CD4-positive, alpha-beta T cell treated with Interleukin-4 for 1 hour (primary cell): ENCODE results near the gene VWA3B.

Experiments used
- DNase-seq, 2 donors: peaks; one replicate each; pipeline ENCODE4 v3.0.0-alpha.2; 2020 to 2022

The VWA3B gene

GRCh38 chr2:98175811-98176210 lies 88.8 kb downstream of the VWA3B start:
- peak; percentile 5 to 23 for DNase-seq

- DNase-seq, result no peak
Observed at GRCh38 chr2:98177286-98177685, 90.3 kb downstream of the VWA3B start.

DNA sequence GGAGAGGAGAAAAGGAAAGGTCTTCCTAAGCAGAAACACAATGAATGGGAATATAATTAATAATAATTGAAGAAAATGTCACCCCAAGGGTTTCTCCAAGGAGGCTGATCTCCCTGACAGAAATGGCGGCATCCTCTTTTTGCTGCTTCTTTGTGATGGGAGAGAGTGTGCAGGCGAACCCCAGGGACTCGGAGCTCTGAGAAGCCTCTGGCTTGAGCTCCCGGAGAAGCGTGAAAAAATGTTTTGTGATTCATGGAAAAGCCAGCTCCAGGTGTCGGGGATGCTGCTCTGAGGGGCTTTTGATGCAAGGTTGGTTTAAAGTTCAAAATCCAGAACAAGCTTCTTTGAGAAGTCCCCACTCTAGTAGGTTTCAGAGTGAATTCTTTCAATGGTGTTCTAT lies 91.0 kb downstream of the VWA3B start:
- DNase-seq, result no peak

DNA sequence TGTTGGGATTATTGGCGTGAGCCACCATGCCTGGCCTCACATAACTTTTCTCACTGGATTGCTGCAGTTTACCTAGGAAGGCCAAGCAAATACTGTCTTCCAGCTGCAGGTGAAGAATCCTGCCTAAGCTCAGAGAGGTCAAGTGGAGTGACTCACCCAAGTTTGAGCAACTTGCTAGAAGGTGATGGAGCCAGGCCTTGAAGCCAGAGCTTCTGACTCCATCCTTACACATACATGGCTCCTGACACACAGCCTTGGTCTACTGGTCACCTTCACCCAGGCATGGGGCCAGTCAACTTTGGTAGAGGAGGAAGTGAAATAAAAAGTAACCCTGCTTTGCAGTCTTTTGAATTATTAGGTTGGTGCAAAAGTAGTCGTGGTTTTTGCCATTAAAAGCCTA lies 93.5 kb downstream of the VWA3B start:
- no peak for DNase-seq

GRCh38 chr2:98181346-98181745 lies 94.4 kb downstream of the VWA3B start:
- no peak for DNase-seq

DNA sequence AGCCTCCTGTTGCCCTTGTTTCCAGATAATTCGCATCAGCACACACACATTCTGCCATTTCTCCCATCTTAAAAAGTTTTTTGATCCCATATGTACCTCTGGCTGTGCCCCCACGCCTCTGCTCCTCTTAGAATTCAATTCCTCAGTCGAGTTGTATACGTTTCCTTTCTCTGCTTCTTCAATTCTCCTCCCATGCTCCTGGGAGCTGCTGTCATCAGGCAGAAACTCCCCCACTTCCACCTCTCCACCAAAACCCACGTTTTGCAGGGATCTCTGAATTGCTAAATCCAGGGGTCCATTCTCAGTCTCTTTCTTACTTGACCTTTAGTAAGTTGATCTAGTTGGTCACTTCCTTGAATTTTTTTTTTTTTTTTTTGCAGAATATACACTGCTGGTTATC lies 98.8 kb downstream of the VWA3B start:
- no peak for DNase-seq

DNA sequence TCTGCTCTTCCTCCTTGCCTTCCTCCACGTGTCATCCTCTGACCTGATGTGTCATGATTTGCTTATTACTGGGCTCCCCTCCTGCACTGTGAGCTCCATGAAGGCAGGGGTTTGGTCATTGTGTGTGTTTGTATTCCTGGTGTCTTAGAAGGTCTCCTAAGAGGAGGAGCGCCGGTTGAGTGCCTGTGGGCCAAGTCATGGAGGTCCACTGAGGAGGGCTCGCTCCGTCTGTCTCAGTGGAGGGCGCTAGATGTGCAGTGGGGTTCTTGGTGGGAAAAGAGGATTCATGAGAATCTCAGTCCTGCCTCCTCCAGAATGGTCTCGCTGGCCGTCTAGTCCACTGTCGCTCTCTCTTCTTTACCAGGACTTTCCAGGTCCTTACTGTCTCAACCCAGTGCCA lies 100.2 kb downstream of the VWA3B start:
- no peak for DNase-seq

- DNase-seq, result no peak
Observed at GRCh38 chr2:98188351-98189046, 101.5 kb downstream of the VWA3B start.

GRCh38 chr2:98191883-98192282 lies 104.9 kb downstream of the VWA3B start:
- no peak for DNase-seq

- no peak for DNase-seq
Observed at GRCh38 chr2:98201576-98201975, 114.6 kb downstream of the VWA3B start.

GRCh38 chr2:98205889-98206288 lies 118.9 kb downstream of the VWA3B start:
- DNase-seq, result no peak

- DNase-seq, result no peak
Observed at GRCh38 chr2:98212092-98213000, 125.4 kb downstream of the VWA3B start.

DNA sequence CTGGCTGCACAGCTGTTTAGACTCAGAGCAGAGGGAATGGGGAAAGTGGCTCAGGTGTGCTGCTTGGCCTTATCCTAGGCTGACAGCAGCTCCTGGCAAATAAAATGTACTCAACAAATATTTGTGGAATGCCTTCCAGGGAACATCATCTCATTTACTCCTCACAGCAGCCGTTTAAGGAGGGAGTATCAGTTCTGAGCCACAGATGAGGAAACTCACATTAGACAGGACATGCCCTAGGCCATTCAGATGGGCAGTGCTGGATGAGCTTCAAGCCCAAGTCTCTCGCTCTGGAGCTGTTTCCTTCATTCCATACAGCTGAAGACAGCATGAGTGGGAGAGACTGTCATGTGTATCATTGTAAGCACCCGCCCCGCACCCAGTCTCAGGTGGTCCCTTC lies 129.6 kb downstream of the VWA3B start:
- no peak for DNase-seq

DNA sequence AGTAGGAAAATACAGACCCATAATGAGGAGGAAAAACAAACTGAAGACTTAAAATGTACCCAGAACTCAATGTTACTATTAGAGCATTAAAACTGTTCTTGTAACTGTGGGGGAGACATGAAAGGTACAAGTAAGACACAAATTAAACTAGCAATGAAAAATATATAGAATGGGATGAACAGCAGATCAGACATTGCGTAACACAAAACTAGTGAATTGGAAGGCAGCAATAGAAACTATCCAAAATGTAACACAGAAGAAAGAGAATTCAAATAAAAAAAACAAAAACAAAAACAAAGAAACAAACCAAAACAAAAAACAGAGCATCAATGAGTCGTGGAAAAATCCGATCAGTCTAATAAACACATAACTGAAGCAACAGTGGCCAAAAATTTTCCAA lies 132.2 kb downstream of the VWA3B start:
- no peak for DNase-seq

DNA sequence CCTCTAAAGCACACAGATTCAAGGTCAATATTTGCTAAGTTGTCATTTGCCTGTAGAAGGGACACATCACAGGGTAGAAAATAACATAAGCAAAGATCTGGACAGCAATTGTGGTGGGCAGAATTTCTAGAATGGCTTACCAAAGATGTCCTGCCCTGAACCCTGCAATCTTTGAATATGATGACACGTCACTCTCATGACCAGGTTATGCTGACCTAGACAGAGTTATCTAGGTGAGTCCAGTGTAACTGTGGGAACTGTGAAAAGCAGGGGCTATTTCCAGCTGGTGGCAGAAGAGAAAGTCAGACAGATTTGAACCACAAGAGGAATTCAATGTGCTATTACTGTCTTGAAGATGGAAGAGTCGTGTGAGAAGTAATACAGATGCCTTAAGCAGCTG lies 147.0 kb downstream of the VWA3B start:
- no peak for DNase-seq

DNA sequence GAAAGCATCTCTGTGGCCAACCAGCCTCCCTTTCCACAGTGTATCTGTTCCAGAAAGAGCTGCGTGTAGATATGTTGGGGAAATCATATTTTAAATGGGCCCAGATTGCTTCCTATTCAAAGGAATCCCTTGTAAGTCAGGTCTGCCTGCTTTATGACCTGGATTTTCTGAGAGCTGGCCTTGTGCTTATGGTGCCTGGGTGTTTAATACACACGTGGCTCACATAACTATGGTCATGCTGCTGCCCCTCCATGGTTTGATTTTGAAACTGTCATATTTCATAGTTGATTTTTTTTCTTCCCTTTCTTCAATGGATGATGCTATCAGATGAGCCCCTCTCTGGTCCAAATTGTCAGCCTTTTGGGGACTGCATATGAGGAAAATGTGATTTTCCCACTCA lies 147.8 kb downstream of the VWA3B start:
- DNase-seq, result no peak

DNA sequence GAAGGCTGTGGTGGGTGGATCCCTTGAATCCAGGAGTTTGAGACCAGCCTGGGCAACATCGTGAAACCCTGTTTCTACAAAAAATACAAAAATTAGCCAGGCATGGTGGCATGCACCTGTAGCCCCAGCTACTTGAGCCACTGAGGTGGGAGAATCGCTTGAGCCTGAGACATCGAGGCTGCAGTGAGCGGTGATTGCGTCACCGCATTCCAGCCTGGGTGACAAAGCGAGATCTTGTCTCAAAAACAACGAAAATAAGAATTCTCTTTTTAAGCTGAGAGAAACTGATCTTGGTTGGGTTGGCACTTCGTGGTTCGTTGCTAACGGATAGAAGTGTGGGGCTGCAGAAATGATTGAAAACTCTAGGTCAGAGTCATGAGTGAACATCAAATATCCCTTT lies 150.0 kb downstream of the VWA3B start:
- no peak for DNase-seq

DNA sequence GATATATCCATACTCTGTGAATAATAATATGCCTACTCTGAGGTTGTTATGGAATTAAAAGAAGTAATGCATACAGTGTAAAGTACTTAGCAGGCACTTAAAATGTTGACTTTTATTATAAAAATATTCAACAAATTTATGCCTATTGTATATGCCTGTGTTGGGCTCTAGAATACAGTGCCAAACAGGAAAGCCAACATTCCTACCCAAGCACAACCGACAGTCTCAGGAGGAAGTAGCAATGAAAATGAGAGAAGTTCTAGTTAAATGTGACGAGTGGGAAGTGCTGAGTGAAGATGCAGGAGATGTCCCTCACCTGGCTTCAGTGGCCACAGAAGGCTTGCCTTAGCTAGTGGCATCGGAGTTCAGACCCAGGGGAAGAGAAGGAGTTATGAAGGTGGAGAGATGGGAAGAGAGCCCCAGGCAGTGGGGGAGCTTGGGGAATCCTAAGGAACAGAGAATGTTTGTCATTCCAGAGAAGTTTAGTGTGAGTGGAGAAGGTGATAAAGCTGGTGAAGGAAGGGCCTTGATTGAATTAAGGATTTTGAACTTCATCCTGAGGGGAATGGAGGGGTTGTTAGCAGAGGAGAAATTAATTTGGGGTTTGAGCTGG lies 153.9 kb downstream of the VWA3B start:
- no peak for DNase-seq

DNA sequence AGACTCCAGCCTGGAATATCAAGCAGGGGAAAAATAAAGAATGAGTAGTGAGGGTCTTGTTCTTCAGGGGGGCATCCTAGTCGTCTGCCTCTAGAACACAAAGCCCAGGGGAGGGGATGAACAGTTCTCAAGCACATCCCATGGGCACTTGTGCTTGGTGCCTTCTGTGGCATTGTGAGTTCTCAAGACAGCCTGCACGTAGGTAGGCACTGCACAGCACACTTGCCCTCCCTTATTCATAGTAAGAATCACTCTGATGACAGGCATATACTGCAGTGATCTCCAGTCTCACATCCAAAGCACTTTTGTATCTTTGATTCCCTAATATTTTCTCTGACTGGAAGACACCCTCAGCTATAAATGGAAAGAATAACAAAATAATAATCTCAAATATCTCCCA lies 154.6 kb downstream of the VWA3B start:
- DNase-seq, result no peak

DNA sequence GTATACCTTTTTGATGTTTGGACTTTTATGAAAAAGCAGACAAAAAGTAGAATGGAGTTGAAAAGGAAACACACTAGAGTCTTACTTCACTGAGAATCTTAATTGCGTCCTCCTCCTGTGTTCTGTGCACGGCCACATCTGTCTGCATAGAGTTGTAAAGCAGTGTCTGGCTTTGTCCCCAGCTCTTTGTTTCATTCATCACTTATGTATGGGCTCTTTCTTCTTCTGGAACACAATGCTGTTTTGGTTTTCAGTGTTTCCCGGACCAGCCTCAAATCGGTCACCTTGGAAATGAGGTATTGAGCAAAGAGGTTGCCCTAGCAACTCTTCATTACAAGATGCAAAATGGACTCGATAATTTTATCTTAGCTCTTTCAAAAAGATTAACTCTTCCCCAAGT lies 155.0 kb downstream of the VWA3B start:
- no peak for DNase-seq

DNA sequence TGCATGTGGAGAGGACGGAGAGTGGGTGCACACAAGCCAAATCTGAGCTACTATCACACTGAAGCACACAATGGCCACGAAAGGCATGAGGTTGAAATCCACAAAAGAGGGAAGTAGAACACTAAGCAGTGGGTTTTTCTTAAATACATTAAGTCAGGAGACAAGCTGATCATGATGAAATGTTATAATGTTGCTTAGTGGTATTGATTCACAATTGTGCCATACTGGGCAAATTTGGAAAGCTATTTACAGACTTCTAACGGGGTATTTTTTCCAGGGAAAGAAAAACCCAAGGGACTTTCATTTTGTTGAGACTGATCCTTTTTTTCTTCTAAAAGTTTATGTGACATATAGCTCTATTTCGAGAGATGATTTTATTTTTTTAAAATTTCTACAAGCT lies 158.5 kb downstream of the VWA3B start:
- no peak for DNase-seq

DNA sequence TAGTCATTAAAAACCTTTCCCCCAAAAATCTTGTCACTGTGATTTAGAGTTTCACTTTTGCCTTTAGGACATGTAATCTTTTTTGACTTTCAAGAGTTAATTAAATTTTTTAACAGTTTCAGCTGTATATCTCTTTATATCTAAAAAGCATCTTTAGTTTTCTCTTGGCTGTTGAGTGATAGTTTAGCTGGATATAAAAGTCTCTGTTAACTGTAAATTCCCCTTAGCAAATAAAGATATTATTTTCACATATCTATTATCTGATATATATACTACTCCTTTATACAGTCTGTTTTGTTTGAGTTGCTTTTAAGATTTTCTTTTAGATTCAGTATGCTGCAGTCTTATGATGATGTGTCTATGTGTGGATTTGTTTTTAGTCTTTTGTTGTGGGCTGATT lies 160.4 kb downstream of the VWA3B start:
- no peak for DNase-seq

DNA sequence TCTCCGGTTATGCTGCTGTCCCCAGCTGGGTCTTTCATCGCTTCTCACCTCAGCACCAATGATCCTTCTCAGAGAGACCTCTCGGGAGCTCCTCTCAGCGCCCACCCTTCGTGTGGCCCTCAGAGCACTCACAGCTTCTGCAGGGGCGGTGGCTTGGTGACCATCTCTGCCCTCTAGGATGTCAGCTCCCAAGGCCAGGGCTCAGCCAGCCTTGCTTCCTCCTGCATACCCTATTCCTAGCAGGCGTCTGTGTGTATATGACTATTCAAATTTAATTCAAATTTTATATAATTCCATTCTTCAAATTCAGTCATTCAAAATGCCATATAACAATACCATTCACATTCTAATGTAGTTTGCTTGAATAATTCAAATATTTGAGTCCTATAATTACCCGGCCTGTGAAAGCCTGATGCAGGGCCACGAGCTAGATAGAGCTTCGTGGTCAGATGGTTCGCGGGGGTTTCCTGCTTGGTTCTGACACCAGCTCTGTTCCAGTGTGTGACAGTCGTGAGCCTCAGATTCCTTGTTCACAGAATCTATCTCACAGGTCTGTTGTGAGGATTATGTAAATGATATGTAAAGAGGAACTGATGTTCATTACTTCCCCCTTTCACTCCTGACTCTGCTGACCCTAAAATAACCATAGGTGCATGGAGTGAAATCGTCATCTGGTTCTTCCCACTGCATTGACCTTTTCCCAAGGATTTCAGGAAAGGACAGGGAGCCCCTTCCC lies 165.2 kb downstream of the VWA3B start:
- DNase-seq, result peak in 1 of 2 donors; percentile 16
